A549 treated with AZD2906 at 1 μM for 4 hours (cell line): Measurements from ENCODE around the gene SMIM3. TPM values are rescaled to one million over a fixed set of nuclear protein-coding genes. Genes with fewer than 3 reads are reported as not detected.

Experiments used
- total RNA-seq: library from RNA; stranded (reverse); fragments of 200-300 nt; extraction: Qiagen RNA extraction; gene quantifications from 5 replicates; pipeline ENCODE4 v1.2.3, GENCODE V29; 2022

Gene SMIM3, protein sequence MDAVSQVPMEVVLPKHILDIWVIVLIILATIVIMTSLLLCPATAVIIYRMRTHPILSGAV
- total RNA-seq: 19.3 to 23.3 TPM (median 21.6 TPM) in 5 replicates

DNA sequence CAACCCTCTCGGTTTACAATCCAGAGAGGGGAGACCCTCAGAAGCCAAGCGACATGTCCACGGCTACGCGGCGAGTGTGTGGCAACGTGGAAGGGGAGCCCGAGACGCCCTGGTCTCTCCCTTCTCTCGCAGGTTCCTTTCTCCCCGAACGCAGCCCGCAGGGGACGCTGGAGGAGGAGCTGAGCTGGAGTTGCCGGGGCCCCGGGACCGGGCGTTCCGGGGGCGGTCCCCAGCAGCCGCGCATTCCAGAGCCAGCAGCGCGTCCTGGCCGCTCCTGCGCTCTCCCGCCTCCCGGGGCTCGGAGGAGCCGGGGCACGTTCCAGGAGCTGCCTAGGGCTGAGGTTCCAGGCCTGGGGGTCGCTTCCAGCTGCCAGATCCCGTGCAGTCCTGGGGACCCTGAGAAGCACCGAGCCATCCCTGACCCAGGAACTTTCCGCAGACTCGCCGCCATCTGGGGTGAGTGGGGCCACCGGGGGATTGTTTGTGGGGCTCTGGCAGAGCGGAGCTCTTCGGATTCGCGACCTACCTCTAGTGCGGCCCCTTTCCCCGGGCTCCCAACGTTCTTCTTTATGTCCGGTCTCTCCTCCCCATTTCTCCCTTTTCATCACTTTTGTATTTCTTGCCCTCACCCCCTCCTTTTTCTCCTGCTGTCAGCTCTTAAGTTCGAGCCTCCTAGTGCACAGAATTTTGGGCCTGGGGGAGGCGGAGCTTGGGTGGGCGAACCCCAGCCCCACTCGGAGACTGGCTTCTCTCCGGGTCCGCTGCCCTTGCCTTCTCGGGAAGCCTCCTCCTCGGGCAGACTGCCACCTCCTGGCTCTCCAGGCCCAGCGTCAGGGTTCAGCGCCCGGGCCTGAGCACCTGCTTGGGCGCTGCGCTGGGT is at the start of gene SMIM3:
Gene SMIM3, plus strand, starts transcription at position 241 of the 880 bp plus-strand sequence. CDS start 16,684 bp downstream, outside the sequence.

DNA sequence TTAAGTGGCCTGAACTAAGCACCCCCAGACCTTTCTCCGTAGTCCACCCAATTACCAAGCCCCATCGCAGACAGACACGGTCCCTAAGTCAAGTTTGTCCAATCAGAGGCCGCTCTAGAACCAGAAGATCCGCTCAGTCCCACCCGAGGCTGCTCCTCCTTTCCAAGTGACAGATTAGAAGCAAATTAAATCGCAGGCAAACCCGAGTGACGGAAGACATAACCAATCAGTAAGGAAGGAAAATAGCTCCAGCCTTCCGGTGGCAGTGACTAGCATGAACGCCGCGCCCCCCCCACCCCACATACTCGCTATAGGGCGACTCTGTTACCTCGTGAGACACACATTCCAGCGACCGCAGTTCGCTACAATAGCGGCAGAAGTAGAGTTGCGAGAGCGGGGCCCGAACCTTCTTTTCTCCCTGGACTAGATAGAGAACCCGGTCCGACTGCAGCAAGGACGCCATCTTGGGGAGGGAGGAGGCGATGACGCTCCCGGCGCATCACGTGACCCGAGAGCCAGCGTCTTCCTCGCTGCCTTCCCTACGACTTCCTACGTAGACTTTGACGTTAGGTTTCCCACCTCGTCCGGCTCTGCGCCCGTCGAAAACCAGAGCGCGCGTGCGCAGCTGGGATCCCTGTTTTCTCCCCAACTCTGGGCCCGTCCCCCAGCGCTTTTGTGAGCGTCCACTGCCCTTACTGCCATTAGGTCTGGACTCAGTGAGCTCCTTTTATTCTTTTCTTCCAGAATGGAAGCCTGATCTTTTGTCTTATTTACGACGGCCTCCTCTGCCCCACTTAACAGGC is 19.8 kb upstream of the SMIM3 start, which contains the start of gene DCTN4:
Gene DCTN4, minus strand, starts transcription at position 487 of the 803 bp plus-strand sequence. Its CDS starts 24 bp downstream, at position 463.

DNA sequence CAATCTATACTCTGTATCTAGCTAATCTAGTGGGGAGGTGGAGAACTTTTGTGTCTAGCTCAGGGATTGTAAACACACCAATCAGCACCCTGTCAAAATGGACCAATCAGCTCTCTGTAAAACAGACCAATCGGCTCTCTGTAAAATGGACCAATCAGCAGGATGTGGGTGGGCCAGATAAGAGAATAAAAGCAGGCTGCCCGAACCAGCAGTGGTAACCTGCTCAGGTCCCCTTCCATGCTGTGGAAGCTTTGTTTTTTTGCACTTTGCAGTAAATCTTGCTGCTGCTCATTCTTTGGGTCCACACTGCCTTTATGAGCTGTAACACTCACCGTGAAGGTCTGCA is 67.7 kb downstream of the SMIM3 start, which contains the start of gene IRGM:
Gene IRGM, plus strand, starts transcription at position 214 of the 346 bp plus-strand sequence. CDS start 1,603 bp downstream, outside the sequence.

Other genes starting within 250 kb of the SMIM3 start
- gene SYNPO, start 138.1 kb upstream of the SMIM3 start, total RNA-seq: 19.3 to 24.4 TPM (median 22.3 TPM) in 5 replicates
- 0.03 to 0.06 TPM in 2 of 5 replicates, not detected in the others for gene MYOZ3, start 117.5 kb upstream of the SMIM3 start, total RNA-seq
- gene RBM22, start 77.7 kb upstream of the SMIM3 start, total RNA-seq: 43.4 to 54.8 TPM (median 46.2 TPM) in 5 replicates
- 16.6 to 20.3 TPM (median 18.1 TPM) in 5 replicates for gene DCTN4, start 19.7 kb upstream of the SMIM3 start, total RNA-seq
- 0.06 to 0.18 TPM (median 0.11 TPM) in 4 of 5 replicates, not detected in the other for gene IRGM, start 67.8 kb downstream of the SMIM3 start, total RNA-seq
- 1.9 to 2.8 TPM (median 2.4 TPM) in 5 replicates for gene ZNF300, start 126.2 kb downstream of the SMIM3 start, total RNA-seq
- 17.4 to 21.2 TPM (median 18.2 TPM) in 5 replicates for gene GPX3, start 241.8 kb downstream of the SMIM3 start, total RNA-seq